GM12801 (cell line): ENCODE measurements around the gene VWA8.

Experiments
- TF ChIP-seq, protein P1 (sequence below): IDR thresholded peaks from one replicate; pipeline ENCODE4 v1.5.1; 2011; ENCODE audit warnings: control low read depth; ENCODE audit not compliant: insufficient read length; ENCODE audit errors: extremely low read depth

Gene VWA8

DNA sequence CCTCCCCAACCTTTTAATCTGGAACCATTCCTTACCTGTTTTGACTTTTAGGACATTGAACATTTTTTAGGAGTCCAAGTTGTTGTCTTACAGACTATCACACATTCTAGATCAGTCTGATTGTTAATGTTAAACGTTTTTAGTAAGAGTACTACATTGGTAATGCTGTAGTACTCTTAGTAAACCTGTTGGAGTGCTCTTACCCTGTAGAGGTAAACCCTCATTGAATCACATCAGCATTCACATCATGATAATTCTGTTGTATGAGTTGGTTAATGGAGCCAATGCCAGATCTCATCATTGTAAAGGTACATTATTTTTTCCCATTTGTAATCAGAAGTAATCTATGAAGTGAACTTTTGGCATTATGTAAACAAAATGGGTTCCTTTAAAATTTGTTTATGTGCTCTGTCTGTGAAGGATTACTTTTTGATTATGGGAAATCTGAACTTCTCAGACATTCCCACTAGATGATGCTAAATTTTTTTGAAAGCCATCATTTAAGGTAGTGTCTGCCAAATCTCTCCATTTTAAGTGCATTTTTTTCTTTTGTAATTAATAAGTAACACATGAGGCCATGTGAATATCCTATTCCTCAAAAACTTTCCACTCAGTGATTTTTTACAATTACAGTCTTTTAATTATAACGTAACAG, 55.2 kb downstream of the VWA8 start:
- TF ChIP-seq, protein P1, sequence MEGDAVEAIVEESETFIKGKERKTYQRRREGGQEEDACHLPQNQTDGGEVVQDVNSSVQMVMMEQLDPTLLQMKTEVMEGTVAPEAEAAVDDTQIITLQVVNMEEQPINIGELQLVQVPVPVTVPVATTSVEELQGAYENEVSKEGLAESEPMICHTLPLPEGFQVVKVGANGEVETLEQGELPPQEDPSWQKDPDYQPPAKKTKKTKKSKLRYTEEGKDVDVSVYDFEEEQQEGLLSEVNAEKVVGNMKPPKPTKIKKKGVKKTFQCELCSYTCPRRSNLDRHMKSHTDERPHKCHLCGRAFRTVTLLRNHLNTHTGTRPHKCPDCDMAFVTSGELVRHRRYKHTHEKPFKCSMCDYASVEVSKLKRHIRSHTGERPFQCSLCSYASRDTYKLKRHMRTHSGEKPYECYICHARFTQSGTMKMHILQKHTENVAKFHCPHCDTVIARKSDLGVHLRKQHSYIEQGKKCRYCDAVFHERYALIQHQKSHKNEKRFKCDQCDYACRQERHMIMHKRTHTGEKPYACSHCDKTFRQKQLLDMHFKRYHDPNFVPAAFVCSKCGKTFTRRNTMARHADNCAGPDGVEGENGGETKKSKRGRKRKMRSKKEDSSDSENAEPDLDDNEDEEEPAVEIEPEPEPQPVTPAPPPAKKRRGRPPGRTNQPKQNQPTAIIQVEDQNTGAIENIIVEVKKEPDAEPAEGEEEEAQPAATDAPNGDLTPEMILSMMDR, result no peak

DNA sequence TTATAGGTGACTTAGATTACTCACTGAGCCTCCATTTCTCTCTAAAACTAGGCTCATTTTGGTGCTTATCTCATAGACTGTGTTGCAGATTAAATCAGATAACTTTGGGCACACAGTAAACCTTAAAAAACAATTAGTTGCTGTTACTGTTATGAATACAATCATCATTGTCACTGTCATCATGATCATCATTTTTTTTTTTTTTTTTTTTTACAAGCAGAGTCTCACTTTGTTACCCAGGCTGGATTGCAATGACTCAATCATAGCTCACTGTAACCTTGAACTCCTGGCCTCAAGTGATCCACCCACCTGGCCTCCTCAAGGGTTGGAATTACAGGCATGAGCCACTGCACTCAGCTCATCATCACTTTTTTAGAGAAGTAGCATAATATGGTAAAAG, 60.0 kb downstream of the VWA8 start:
- TF ChIP-seq, protein P1, result no peak

DNA sequence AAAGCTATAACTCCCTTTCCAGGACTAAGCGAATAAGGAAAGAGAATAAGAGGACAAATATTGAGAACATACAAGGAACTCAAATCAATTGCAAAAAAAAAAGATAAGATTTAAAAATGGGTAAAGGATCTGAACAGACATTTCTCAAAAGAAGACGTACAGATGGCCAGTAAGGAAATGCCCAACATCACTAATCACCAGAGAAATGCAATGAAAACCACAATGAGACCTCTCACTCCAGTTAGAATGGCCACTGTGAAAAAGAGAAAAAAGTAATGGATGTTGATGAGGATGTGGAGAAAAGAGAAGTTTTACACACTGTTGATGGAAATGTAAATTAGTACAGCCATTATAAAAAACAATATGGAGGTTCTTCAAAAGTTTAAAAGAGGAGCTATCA, 63.8 kb downstream of the VWA8 start:
- TF ChIP-seq, protein P1, result no peak

DNA sequence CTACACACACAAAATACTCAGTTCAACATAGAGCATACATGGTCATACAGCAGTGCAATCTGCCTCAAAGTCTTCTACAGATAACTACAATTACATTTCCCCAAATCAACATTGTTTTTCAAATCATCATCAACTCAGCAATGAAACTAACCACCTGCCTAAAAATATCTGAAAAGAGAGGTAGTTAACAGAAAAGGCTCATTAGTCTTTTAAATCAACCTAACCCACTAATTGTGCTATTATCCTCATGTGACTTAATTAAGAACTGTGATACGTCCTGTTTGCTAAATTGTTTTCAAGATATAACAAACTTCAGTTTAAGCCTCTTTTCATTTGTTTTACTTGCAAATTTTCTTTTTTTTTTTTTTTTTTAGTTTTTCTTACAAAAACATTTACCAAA, 65.4 kb downstream of the VWA8 start:
- TF ChIP-seq, protein P1, result no peak

DNA sequence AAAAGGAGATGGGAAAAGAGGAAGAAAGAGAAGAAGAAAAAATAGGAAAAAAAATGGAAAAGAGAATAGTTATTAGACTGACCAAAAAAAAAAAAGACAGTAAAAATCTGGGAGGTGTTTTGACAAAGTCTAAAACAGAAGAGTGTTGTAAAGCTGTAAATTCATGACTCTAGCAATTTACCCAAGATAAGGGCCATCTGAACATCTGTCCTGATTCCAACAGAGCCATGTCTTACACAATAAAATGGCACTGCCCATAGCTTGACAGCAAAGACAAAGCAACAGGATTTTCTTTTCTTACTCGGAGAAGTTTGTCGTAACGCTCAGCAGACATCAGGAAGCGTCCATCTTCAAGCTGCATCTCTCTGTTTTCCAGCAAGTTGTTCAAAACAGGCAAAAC, 69.8 kb downstream of the VWA8 start:
- TF ChIP-seq, protein P1, result no peak

DNA sequence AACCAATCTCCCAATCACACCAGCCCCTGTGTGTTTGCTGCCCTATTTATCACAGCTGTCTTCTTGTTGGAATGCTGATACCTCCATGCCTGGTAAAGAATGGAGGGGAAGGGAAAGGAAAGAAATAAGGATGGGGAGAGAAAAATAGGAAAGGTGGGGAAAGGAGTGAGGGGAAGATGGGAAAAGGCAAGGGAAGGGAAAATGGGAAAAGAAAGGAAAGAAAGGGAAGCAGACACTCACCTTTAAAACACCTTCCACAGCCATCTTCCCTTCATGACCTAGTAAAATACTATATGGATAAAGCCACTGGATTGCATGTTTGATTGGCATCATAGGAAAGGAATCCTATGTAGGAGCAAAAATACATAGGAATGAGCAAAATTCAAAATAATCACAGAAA, 77.8 kb downstream of the VWA8 start:
- TF ChIP-seq, protein P1, result no peak

DNA sequence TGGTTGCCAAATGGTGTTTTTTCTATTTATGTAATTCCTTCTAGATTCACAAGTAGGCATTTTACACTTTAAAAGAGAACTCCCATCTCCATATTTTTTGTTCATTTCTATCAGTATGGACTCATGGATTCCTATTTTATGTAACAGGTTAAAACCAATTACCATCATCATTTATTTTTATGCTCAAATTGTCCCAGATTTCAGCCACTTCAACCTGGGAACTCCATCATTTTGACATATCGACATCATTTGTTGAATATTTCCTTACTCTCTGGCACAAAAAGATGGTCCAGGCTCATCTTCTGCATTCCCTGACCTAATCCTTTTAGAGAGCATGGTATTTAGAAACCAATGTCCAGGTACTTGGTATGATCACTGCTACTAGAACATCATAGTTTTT, 79.9 kb downstream of the VWA8 start:
- TF ChIP-seq, protein P1, result no peak
